ENCODE data around the gene MYO3A. TPM values are rescaled to one million over a fixed set of nuclear protein-coding genes. Genes with fewer than 3 reads are reported as not detected.

MYO3A gene
- total and polyA plus RNA-seq, 2 experiments from 2014 or later = 0.55 to 5.9 TPM

DNA sequence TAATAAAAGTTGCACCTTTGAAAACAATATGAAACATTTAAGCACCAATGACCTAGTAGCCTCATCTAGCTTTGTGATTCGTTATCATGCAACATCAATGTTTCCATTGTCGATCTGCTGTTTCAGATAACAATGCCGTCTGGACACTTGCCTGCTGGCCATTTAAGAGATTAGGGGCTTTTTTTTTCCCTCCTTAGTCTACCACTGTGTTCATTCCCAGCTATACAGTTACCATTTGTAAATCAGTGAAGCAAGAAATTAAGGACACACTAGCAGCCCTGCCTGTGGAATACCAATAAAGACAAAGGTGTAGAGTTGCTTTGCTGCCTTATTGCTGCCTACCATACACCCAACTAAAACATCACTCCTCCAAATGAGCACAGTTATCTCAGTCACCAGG lies 37.6 kb upstream of the MYO3A start:
- Histone ChIP-seq H3K27me3 (no peaks in the 10 kb centered on the region), H3K4me3 (no peak overlapping the region), H3K36me3 (no peaks in the 10 kb centered on the region), H3K27ac (no peak overlapping the region), H3K4me1 (ENCODE audit: low read depth) (no peaks in the 10 kb centered on the region), H3K9me3 (ENCODE audit: low read depth) (no peaks in the 10 kb centered on the region)
- no peak for DNase-seq (ENCODE audit: low read depth in 1 of 2, low spot score in 1 of 2)
- TF ChIP-seq, protein P1, sequence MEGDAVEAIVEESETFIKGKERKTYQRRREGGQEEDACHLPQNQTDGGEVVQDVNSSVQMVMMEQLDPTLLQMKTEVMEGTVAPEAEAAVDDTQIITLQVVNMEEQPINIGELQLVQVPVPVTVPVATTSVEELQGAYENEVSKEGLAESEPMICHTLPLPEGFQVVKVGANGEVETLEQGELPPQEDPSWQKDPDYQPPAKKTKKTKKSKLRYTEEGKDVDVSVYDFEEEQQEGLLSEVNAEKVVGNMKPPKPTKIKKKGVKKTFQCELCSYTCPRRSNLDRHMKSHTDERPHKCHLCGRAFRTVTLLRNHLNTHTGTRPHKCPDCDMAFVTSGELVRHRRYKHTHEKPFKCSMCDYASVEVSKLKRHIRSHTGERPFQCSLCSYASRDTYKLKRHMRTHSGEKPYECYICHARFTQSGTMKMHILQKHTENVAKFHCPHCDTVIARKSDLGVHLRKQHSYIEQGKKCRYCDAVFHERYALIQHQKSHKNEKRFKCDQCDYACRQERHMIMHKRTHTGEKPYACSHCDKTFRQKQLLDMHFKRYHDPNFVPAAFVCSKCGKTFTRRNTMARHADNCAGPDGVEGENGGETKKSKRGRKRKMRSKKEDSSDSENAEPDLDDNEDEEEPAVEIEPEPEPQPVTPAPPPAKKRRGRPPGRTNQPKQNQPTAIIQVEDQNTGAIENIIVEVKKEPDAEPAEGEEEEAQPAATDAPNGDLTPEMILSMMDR (IDR thresholded peaks at IDR 0.05; ENCODE audit: low read depth, low read length) = no peak

DNA sequence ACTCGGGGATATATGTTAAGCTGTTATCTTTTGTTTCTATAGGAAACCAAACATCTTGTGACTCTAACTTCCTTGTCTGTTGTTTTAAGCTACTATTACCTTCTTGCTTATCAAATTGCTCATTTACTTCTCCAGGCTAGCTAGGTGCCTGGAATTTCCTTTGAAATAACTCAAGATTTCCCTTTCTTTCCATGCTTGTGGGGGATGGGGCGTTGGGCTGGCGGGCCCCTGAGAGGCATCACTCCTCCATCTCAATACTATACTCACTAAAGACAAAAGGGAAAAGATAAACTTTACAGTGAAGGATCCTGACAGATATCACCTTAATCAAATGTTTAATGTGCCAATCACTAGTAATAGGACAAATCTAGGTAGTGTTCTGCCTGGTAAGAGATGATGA lies 34.7 kb upstream of the MYO3A start:
- H3K4me3 ChIP-seq = no peak overlapping the region
- H3K27ac ChIP-seq = no peak overlapping the region
- DNase-seq (ENCODE audit: low read depth in 1 of 2, low spot score in 1 of 2) = no peak
- no peaks in the 10 kb centered on the region for H3K9me3 ChIP-seq (ENCODE audit: low read depth)
- TF ChIP-seq, protein P1 (IDR thresholded peaks at IDR 0.05; ENCODE audit: low read depth, low read length) = no peak
- H3K4me1 ChIP-seq (ENCODE audit: low read depth) = no peaks in the 10 kb centered on the region
- no peaks in the 10 kb centered on the region for H3K36me3 ChIP-seq
- H3K27me3 ChIP-seq = no peaks in the 10 kb centered on the region

DNA sequence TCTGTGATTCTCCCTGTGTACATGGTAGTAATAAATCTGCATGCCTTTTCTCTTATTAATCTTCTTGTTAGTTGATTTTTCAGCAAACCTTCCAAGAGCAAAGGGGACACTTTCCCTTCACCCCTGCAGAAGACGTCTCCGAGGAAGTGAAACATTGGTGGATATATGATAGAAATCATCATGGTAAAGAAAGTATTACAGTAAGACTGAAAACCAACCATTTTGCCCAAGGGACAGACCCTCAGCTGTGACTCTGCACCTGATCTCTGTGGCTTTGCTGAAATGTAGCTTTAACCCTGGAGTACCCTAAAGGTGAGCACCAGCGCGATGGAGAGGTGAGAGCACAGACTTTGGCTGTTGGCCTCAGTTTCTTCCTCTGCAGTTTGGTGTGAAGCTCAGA lies 32.8 kb upstream of the MYO3A start:
- H3K4me1 ChIP-seq (ENCODE audit: low read depth) = no peaks in the 10 kb centered on the region
- no peaks in the 10 kb centered on the region for H3K27me3 ChIP-seq
- TF ChIP-seq, protein P1 (IDR thresholded peaks at IDR 0.05; ENCODE audit: low read depth, low read length) = no peak
- no peak overlapping the region for H3K27ac ChIP-seq
- no peaks in the 10 kb centered on the region for H3K9me3 ChIP-seq (ENCODE audit: low read depth)
- no peak for DNase-seq (ENCODE audit: low read depth in 1 of 2, low spot score in 1 of 2)
- no peak overlapping the region for H3K4me3 ChIP-seq
- H3K36me3 ChIP-seq = no peaks in the 10 kb centered on the region

DNA sequence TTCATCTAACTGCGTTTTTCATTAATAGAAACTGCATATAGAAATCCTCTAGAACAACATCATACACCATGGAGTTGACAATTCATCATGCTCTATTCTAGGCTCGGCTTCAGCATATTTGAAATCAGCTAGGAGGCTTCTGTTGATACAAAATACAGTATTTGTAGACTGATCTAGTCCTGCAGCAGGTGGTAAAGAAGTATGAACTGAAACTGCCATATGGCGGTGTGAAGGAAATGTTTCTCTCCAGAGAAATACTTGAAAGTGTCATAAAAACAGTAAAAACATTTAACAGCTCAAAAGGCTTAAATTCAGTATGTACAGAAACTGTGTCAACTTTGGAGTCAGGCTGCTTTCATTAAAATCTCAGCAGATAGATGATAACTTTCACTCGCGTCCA lies 32.0 kb upstream of the MYO3A start:
- Histone ChIP-seq H3K27ac (no peak overlapping the region), H3K4me1 (ENCODE audit: low read depth) (no peaks in the 10 kb centered on the region), H3K27me3 (no peaks in the 10 kb centered on the region), H3K36me3 (no peaks in the 10 kb centered on the region), H3K9me3 (ENCODE audit: low read depth) (no peaks in the 10 kb centered on the region), H3K4me3 (no peak overlapping the region)
- TF ChIP-seq, protein P1 (IDR thresholded peaks at IDR 0.05; ENCODE audit: low read depth, low read length) = no peak
- DNase-seq (ENCODE audit: low read depth in 1 of 2, low spot score in 1 of 2) = no peak

DNA sequence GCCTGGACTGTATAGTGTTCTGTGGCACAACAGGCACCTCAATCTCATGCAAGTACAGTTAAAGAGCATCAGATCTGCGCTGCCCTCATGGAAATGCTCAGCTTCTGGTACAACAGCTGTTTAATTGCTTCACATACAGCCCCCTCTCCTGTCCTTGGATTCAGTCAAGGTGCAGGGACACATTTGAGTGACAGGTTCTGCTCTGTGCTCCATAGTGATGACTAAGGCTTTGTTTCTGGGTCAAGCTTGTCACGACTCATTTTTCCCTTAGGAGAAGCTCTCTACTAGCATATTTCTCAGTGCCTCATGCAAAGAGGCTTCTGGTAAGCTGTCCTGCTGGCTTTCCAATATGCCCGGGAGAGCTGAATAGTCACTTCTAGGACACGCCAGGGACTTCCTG lies 26.8 kb upstream of the MYO3A start:
- no peak for DNase-seq (ENCODE audit: low read depth in 1 of 2, low spot score in 1 of 2)
- Histone ChIP-seq H3K27me3 (no peaks in the 10 kb centered on the region), H3K36me3 (no peaks in the 10 kb centered on the region), H3K4me1 (ENCODE audit: low read depth) (no peaks in the 10 kb centered on the region), H3K4me3 (no peak overlapping the region), H3K9me3 (ENCODE audit: low read depth) (no peaks in the 10 kb centered on the region), H3K27ac (no peak overlapping the region)
- TF ChIP-seq, protein P1 (IDR thresholded peaks at IDR 0.05; ENCODE audit: low read depth, low read length) = no peak

DNA sequence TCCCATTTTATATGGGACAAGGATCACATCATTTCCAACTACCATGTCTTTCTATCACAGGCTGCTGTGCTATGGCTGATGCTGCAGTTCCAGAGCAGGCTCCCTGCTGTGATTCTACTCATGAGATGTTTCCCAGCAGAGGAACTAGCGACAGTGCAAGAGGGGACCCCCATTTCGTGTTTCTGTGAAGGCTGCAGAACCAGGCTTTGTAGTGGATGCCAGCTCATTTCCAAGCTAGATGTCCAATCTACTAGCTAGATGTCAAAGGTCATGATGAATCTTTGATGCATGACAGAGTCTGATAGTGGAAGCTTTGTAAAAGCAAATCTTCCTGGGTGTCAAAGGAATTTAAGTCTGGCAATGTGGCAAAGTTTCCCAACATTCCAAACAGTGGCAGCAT lies 21.2 kb upstream of the MYO3A start:
- no peak overlapping the region for H3K27ac ChIP-seq
- TF ChIP-seq, protein P1 (IDR thresholded peaks at IDR 0.05; ENCODE audit: low read depth, low read length) = no peak
- no peak for DNase-seq (ENCODE audit: low read depth in 1 of 2, low spot score in 1 of 2)
- no peaks in the 10 kb centered on the region for H3K36me3 ChIP-seq
- no peak overlapping the region for H3K4me3 ChIP-seq
- no peaks in the 10 kb centered on the region for H3K9me3 ChIP-seq (ENCODE audit: low read depth)
- no peaks in the 10 kb centered on the region for H3K4me1 ChIP-seq (ENCODE audit: low read depth)
- H3K27me3 ChIP-seq = no peaks in the 10 kb centered on the region

Data from cardiac muscle cell (in vitro differentiated cells and primary cell).